GM19455 (cell line): Measurements from ENCODE around the gene MUTYH.
"Not testable (repeated sequence)": the region's sequence is repeated elsewhere in the genome, so short reads cannot be mapped to it uniquely, and the experiment has no call there.

Experiments used
- ATAC-seq: cut with Tn5 transposase; IDR thresholded peaks from one replicate; pipeline ENCODE4 v1.9.1; 2021; ENCODE audit not compliant: unreplicated experiment

MUTYH gene

DNA sequence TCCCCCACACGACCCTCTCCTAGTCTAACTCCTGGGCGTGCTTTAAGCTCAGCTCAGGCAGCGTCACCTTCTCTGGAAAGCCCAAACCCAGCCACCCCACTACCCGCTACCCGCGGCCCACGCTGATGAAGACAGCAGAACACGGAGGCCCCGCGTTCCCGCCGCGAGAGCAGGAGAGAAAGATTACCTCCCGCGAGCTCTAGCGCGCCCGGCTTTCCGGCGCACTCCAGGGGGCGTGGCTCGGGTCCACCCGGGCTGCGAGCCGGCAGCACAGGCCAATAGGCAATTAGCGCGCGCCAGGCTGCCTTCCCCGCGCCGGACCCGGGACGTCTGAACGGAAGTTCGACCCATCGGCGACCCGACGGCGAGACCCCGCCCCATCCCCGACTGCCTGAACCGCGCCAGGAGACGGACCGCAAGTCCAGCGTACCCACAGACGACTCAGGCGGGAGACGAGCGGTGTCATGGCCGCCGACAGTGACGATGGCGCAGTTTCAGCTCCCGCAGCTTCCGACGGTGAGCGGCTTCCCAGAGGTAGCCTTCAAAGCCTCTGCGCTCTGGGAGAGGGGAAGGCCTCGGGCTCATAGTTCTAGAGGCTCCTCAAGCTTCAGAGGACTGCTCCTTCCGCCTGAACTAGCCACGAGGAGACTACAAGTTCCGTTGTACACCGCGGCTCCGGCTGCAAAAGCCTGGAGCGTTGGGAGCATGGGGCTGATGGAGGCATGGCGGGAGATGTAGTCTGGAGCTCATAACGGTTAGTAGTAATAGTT, at the start of gene MUTYH, which contains the start of gene TOE1:
Gene MUTYH (minus strand): TSS at position 652 of the 770 bp plus-strand sequence. CDS start 5,935 bp downstream, outside the sequence.
Gene TOE1 (plus strand): TSS at position 382 of the 770 bp plus-strand sequence. CDS start 83 bp downstream, at position 465.
- peak; percentile 88 for ATAC-seq

DNA sequence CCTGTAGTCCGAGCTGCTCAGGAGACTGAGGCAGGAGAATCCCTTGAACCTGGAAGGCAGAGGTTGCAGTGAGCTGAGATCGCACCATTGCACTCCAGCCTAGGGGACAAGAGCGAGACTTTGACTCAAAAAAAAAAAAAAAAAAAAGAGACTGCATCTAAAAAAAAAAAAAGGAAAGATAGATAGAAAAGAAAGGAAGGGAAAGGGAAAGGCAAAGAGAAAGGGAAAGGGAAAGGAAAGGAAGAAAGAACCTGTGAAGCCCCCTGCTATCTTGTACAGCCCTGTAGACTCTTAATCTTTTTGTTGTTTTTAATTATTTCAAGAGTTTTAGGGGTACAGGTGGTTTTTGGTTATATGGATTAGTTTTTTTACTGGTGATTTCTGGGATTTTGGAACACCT, 46.0 kb upstream of the MUTYH start:
- ATAC-seq, result no peak

DNA sequence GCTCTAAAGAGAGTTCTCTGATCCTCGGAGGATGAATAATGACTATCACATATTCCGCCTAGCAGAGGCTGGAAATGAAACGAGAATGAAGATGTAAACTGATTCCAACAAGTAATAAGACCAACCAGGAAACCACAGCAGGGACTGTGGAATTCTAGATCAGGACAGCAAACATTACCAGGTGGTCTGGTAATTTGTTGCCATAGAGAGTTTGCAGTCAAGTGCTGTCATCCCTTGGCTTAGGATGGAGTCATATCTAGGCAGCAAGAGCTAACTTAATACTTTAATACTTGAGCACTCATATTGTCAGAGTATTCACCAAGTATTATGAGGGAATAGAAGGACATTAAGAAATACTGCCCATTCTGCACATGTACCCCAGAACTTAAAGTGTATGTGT, 45.1 kb upstream of the MUTYH start:
- no peak for ATAC-seq

DNA sequence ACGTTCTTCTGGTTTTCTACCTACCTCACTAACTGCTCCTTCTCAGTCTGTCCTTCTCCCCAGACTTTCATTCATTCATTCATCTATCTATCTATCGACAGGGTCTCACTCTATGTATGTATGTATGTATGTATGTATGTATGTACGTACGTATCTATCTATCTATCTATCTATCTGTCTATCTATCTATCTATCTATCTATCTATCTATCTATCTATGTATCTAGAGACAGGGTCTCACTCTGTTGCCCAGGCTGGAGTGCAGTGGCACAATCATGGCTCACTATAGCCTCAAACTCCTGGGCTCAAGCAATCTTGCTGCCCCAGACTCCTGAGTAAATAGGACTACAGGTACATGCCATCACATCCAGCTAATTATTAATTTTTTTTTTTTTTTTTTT, 44.0 kb upstream of the MUTYH start:
- ATAC-seq, result not testable (repeated sequence)

DNA sequence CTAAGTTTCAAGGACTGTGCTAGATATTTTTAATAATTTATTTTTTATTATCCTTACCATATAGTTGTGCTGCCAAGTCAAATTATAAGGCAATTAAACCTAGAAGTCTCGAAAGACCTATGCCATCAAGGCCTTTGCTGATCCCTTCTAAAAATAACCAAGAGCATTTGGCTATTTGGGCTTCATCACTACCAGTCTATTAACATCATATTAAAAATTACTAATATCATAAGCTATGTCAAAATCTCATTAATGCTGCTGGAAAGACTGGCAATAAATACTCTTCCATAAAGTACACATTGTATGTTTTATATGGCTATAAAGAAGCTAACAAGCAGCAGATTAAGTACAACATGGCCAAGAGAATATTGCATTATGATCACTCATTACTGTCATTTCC, 43.0 kb upstream of the MUTYH start:
- ATAC-seq, result no peak

DNA sequence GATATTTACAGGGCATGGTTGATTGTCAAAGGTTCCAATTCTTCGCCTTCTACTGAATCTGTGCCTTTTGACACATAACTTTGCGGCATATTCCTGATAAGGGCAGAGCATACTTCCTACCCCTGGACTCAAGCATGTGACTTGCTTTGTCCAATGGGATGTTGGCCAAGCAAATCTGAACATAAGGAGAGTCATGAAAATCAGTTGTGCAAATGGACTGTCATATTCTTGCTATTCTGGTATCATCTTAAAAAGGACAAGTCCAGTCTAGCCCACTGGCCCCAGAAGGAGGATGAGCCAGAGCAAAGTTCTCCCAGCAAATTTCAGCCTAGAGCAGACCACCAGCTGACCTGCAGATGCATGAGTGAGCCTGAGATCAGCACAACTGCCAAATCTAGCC, 41.0 kb upstream of the MUTYH start:
- ATAC-seq, result no peak

DNA sequence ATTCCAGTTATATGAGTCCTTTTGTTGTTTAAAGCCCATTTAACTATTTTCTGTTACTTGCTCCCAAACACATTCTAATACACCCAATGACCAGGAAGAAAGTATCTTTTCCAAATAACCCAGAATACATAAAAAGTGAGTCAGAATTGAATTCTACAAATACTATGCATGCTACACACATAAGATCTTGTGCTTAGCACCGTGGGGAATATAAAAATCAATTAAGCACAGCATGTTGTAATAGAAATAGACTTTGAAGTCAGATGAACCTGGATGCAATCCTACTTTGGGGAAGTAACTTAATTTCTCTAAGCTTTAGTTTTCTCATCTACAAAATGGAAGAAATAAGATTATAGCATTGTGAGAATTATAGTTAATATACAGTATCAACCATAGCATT, 40.5 kb upstream of the MUTYH start:
- ATAC-seq, result no peak

DNA sequence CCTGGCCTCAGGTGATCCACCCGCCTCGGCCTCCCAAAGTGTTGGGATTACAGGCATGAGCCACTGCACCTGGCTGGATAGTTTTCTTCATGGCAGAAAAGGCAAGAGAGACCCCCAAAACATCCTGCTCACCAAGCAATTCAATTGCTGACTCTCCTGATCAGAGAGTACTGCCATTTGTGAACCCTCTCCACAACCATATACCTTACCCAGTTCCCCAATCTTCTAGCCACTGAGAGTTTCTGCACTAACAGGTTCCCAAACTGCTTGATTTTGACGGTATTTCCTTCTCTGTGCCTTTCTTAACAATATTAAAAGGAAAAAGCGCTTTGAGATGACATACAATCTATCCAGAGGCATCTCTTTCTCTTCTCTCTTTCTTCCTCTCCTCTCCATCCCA, 39.9 kb upstream of the MUTYH start:
- no peak for ATAC-seq

DNA sequence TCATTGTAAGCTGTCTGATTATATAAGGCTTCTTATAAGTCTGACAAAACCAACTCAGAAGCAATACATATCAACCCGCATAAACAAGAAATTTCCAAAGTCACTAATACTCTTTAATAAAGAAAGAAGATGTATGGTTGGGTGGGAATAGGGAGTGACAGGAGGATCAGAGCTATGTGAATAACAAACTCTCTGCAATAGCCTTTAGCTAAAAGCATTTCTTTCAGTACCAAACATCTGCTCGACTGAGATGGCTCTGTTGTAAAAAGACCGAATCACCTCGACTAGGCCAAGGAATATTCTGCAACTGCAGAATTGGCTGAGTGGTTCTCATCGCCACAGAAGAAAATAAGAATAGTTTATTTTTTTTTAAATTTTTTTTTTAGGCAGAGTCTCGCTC, 39.3 kb upstream of the MUTYH start:
- ATAC-seq, result no peak

DNA sequence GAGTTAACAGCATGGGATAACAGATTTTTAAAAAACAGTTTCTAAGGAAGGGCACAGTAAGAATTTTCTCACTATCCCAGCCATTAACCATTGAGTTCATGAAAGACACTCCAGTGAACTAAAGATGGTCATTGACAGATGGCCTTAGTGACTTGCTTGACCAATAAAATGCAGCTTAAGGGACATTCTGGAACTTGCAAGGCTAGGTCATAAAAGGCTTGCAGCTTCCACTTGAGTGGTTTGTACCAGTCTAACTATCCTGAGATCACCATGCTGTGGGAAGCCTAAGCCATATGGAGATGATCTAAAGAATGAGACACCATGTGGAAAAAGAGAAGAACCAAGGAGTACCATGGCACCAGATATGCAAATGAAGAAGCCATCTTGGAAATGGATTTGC, 37.9 kb upstream of the MUTYH start:
- ATAC-seq, result no peak

DNA sequence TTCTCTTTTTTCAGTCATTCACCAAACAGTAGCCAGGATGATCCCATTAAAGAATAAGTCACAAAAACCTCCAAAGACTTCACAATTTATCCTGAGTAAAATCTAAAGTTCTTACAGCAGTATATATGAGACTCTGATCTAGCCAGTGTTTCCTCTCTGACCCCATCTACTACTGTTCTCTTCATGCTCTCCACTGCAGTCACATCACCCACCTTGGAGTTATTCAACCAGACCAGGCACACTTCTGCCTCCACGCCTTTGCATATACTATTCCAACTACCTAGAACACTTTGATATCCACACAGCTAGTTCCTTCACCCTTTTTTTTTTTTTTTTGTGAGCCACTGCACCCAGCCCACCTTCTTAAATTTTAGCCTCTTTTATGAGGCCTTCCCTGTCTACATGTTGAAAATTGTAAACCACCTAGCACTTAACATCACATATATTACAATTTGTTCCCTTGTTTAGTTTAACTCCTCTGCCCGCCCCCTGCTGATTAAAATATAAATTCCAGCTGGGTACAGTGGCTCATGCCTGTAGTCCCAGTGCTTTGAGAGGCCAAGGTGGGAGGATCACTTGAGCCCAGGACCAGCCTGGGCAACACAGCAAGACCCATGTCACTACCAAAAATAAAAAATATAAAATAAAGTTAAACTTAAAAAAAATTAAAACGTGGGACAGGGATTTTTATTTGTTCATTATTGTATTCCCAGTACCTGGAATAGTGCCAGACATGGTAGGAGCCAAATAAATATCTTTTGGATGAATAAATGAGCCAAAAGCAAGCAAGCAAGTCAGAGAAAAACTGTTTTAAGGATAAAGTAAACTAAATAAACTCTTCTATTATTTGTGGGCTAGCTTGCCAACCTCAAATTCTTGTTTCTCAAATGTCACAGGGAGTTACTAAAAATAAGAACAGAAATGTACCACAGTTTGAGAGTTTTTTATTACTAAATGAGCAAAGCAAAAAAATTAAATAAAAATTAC, 35.2 kb upstream of the MUTYH start:
- ATAC-seq, result no peak

DNA sequence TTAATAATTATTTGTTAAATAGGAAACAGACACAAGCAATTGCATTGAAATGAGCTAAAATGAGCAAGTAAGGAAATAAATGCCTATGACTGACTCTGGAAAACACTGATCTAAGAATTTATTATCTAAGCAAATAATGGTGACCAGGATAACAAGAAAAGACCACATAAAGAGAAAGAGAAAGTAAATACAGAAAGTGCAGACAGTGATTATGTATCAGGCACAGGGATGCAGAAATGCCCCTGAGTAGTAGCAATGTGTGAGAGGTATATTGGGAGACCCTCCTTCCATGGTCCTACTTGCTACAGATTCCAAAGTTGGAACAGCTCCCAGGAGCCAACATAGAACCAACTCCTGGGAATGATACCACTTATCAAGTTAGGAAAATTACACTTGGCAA, 33.3 kb upstream of the MUTYH start:
- ATAC-seq, result no peak

DNA sequence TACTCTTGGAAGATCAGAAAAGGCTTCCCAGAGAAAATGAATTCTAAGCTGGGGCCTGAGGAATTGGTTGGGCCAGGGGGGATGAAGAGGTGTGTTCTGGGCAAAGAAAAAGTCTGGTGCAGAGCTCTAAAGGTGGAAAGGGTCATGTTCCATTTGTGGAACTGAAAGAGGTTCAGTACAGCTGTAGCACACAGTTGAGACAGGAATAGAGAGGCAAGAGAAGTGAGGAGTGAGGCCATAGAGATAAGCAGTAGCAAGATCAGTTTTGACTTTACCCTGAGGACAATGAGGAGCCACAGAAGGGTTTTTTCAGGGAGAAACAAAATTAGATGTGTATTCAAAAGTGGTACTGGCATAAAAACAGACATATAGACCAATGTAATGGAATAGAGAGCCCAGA, 30.3 kb upstream of the MUTYH start:
- peak; percentile 74 for ATAC-seq

DNA sequence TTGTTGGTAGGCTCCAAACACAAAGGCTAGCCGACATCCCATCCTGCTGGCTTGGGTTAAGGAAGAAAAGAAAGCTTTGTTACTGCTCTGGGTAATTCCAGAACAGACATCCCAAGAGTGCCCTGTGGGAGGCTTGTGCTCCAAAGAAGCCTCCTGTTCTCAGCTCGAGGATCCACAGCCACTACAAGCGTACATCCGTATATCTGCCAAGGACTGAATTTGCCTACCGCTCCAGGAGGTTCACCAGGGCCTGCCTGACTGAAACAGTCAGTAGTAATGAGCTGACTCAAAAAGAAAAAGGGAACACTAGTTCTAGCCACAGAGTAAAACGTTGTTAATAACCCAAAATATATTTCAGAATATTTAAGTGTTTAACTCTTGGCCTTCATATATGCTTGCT, 24.8 kb upstream of the MUTYH start:
- peak; percentile 80 for ATAC-seq

DNA sequence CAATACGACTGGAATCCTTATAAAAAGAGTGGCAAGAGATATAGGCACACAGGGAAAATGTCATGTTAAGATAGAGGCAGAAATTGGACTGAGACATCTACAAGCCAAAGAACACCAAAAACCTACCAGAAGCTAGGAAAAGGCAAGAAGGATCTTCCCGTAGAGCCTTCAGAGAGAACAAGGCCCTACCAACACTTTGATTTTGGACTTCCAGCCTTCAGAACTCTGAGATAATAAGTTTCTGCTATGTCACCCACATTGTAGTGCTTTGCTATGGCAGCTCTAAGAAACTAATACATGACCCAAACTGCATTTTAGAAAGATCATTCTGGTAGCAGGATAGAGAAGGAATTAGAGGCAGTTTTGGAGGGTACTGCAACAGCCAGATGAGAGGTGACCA, 24.1 kb upstream of the MUTYH start:
- ATAC-seq, result no peak

DNA sequence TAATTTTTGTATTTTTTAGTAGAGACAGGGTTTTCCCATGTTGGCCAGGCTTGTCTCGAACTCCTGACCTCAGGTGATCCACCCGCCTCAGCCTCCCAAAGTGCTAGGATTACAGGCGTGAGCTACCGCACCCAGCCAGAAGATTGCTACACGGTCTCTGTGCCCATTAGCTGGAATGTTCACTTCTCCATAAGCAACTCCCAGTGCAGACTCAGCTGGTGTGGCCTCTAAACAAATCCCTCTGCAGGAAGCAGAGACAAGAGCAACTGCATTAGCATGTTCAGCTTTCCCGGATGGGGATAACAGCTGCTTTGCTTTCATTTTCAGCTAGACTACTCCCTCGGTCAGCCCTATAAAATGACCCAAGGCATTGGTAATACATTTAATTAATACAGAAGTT, 20.7 kb upstream of the MUTYH start:
- not testable (repeated sequence) for ATAC-seq

DNA sequence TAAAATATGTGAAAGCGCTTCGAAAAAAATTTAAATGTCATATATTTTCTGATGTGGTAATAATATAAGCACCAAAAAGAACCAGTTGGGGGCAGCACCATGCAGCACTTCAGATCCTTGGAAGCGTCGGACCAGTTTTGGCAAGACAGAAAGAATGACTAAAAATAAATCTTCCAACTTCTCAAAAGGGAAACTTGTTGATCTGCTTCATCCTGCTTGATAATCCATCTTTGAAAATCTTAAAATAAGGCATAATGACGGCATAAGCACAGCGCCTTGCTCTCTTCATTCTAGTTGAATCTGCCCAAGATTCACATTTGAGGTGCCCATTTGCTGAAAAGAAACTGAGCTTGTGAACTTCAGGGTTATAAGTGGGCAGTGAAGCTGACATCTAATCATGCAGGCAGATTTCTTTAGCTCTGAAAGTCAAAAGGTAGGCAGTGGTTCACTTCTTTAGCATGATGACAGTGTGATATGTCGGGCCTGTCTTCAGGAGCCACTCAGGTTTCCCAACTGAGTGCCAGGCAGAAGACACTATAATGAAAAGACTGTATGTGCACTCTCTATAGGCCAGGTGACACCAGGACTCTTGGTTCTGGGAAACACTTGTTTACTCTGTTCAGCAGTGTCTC, 19.8 kb upstream of the MUTYH start:
- ATAC-seq, result no peak

DNA sequence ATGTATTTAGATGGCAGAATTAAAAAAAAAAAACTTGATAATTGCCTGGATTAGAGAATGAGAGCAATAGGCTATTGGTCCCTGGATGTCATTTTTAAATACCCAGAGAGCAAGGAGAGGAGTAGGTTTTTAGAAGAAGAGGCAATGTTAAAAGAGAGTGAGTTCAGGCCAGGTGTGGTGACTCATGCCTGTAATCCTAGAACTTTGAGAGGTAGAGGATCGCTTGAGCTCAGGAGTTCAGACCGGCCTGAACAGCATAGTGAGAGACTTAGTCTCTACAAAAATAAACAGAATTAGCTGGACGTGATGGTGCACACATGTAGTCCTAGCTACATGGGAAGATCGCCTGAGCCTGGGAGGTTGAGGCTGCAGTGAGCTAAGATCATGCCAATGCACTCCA, 15.9 kb upstream of the MUTYH start:
- ATAC-seq, result no peak

DNA sequence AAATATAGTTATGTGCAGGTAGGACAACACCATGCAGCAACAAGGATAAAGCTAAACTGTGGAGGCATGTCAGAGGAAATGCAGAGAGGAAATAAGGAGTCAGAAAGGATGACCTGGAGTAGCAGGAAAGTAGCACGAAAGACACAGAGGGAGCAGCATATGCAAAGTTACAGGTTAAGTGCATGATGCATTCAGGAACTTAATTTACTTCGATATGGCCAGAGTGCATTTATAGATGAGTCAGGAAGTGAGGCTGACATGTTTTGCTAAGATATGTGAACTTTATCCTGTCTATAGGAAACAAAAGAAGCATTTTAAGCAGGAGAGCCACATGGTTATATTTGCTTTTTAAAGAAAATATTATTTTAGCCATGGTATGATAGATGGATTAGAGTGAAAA, 15.4 kb upstream of the MUTYH start:
- no peak for ATAC-seq

DNA sequence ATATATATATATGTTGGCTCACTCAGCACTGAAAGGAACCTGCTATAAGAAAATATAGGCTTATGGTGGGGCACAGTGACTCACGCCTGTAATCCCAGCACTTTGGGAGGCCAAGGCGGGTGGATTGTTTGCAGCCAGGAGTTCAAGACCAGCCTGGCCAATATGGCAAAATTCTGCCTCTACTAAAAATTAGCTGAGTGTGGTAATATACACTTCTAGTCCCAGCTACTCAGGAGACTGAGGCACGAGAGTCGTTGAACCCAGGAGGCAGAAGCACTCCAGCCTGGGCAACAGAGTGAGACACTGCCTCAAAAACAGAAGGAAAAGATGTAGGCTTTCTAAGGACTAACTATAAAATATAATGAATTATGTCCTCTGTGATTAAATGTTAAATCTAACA, 14.6 kb upstream of the MUTYH start:
- ATAC-seq, result no peak

DNA sequence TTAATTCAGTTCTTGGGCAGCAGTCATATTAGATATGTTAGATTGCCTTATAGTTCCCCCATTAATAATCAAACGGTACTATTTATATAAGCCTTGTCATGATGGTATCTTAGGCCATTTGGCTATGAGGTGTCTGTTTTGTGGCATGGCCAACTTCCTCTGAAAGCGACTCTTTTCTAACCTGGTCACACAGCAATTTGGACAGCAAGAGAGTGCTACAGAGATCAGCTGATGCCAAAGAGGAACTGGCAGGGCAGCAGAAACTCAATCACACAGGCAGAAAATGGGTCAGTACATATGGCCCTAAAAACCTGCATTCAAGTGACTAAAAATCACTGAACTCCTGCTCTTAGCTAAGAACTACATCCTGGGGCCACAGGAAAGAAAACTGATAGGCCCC, 13.4 kb upstream of the MUTYH start:
- no peak for ATAC-seq
